HEK293T (cell line): ENCODE data around the gene BICD1.

Source experiments
- CTCF ChIA-PET: fragments of 350-600 bp; formaldehyde crosslinking; extraction: SDS; loops from one replicate; lab custom pipeline; 2021; ENCODE audit warnings: antibody characterized with exemption, inconsistent platforms; lab: Yijun Ruan, JAX
- POLR2A ChIA-PET: fragments of 350-600 bp; formaldehyde crosslinking; extraction: SDS; loops from one replicate; lab custom pipeline; 2020; ENCODE audit warnings: antibody characterized with exemption, inconsistent platforms; lab: Yijun Ruan, JAX
- DNase-seq: peaks from one replicate; pipeline ENCODE4 v3.0.0; 2012; ENCODE audit warnings: mixed read lengths; ENCODE audit errors: extremely low spot score
- ARNT ChIP-seq: fragments of 450-650 bp; IDR thresholded peaks from 2 replicates; pipeline ENCODE4 v1.6.1; 2017; ENCODE audit warnings: mild to moderate bottlenecking
- BHLHE40 ChIP-seq: fragments of 450-650 bp; IDR thresholded peaks from 2 replicates; pipeline ENCODE4 v1.6.1; 2016; ENCODE audit warnings: mild to moderate bottlenecking, moderate library complexity, borderline replicate concordance
- CTBP1 ChIP-seq: fragments of 450-650 bp; IDR thresholded peaks from 2 replicates; pipeline ENCODE4 v1.6.1; 2016; ENCODE audit warnings: borderline replicate concordance
- ELF4 ChIP-seq: fragments of 450-650 bp; IDR thresholded peaks from 2 replicates; pipeline ENCODE4 v1.6.1; 2017; ENCODE audit warnings: antibody characterized with exemption
- FOXA1 ChIP-seq: fragments of 450-650 bp; IDR thresholded peaks from 2 replicates; pipeline ENCODE4 v1.6.1; 2016; ENCODE audit warnings: mild to moderate bottlenecking
- FOXK2 ChIP-seq: fragments of 450-650 bp; IDR thresholded peaks from 2 replicates; pipeline ENCODE4 v1.6.1; 2016; ENCODE audit warnings: mild to moderate bottlenecking
- FOXM1 ChIP-seq: fragments of 450-650 bp; IDR thresholded peaks from 2 replicates; pipeline ENCODE4 v1.6.1; 2017; ENCODE audit warnings: mild to moderate bottlenecking, borderline replicate concordance
- HDGF ChIP-seq: fragments of 450-650 bp; IDR thresholded peaks from 2 replicates; pipeline ENCODE4 v1.6.1; 2017; ENCODE audit warnings: antibody characterized with exemption, borderline replicate concordance
- L3MBTL2 ChIP-seq: fragments of 450-650 bp; conservative IDR thresholded peaks from 2 replicates; pipeline ENCODE4 v1.6.1; 2016; ENCODE audit warnings: mild to moderate bottlenecking
- LEF1 ChIP-seq: fragments of 450-650 bp; IDR thresholded peaks from 2 replicates; pipeline ENCODE4 v1.6.1; 2017; ENCODE audit warnings: mild to moderate bottlenecking, borderline replicate concordance
- NFRKB ChIP-seq: fragments of 450-650 bp; IDR thresholded peaks from 2 replicates; pipeline ENCODE4 v1.6.1; 2016; ENCODE audit warnings: mild to moderate bottlenecking, moderate library complexity
- SP1 ChIP-seq: fragments of 450-650 bp; IDR thresholded peaks from 2 replicates; pipeline ENCODE4 v1.6.1; 2017
- SUZ12 ChIP-seq: fragments of 450-650 bp; IDR thresholded peaks from 2 replicates; pipeline ENCODE4 v1.6.1; 2016; ENCODE audit warnings: mild to moderate bottlenecking
- TARDBP ChIP-seq: fragments of 450-650 bp; IDR thresholded peaks from 2 replicates; pipeline ENCODE4 v1.6.1; 2016
- ZNF384 ChIP-seq: fragments of 450-650 bp; IDR thresholded peaks from 2 replicates; pipeline ENCODE4 v1.6.1; 2016
- TF ChIP-seq, protein P1 (sequence below): fragments of 450-650 bp; IDR thresholded peaks from 2 replicates; pipeline ENCODE4 v1.6.1; 2016

Gene BICD1

DNA sequence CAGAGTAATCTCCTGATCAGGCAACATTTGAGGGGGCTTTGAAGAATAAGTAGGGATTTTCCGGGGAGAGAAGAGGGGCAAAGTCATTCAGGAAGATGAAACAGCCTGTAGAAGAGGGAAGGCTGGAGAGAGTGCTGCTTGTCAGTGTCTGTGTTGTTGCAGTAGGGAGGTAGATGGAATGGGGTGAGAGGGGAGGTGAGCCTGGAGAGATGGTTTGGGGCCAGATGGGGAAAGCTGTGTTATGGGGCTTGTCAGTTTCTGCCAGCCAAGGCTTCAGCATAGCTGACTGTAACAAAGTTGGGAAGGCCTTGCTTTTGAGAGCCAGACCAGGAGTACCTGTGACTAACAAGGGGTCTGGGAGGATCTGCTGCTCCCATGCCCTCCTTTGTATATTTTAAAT, 18.0 kb downstream of the BICD1 start:
- POLR2A ChIA-PET, result no interaction called here

DNA sequence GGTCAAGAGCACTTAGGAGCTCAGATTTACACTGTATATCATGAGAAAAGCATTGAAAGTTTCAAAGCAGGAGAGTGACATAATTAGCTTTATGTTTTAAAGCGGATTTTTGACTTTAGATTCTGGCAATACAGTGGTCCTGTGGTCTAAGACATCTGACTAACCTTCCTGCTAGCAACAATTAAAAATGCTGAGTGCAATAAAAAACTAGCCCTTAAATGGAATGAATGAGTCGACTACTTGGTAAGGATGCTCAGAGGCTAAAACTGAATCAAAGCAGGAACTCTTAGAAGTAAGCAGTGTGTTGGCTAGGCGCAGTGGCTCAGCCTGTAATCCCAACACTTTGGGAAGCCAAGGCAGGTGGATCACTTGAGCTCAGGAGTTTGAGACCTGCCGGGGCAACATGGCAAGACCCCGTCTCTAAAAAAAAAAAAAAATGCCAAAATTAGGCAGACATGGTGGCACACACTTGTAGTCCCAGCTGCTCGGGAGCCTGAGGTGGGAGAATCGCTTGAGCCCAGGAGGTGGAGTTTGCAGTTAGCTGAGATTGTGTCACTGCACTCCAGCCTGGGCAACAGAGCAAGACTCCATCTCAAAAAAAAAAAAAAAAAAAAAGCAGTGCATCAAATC, 18.9 kb downstream of the BICD1 start:
- TF ChIP-seq HDGF (no peak), L3MBTL2 (no peak), ARNT (no peak), BHLHE40 (no peak), TARDBP (no peak), ELF4 (no peak), SP1 (no peak), FOXK2 (no peak), NFRKB (no peak), FOXA1 (no peak), ZNF384 (no peak)
- CTCF ChIA-PET, result no interaction called here
- DNase-seq, result no peak
- POLR2A ChIA-PET, result no interaction called here

More for the DNA sequence above, 18.0 kb downstream of the BICD1 start:
- DNase-seq, result no peak
- CTCF ChIA-PET, result interaction anchor here (0.6 kb wide), 1 partner anchor 62 kb away, joined by 3 read pairs; no protein-coding TSS in a partner anchor
- TF ChIP-seq FOXA1, result no peak
- no peak for TF ChIP-seq ELF4
- TF ChIP-seq SUZ12, result no peak

DNA sequence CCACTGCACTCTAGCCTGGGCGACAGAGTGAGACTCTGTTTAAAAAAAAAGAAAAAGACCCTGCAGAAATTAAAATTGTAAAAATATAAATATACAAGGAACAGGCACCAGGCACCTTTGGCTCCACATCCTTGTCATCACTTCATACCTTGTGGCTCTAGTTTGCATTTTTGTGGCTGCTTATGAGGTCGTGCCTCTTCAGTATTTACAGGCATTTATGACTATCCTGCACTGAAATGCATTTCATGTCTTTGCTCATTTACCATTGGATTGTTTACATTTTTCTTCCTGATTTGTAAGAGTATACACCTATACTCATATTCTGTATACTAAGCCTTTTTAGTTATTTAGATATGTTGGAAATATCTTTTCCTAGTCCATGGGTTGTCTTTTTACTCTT, 20.1 kb downstream of the BICD1 start:
- DNase-seq, result no peak
- CTCF ChIA-PET, result no interaction called here
- POLR2A ChIA-PET, result no interaction called here

DNA sequence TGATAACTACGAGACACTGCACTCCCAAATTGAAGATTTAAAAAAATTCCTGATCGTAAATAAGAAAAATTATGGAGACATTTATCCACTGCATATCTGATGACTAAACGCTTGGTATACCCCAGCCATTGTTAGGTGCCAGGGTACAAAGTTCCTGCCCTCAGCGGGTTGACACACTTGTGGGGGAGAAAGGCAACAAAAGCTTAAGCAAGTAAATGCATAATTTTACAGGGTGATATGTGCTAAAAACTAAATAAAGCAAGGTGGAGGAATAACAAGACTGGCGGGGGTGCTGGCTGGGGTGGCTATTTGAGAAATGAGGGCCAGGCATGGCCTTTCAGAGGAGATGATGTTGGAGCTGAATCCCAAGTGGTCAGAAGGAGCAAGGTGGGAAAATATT, 25.0 kb downstream of the BICD1 start:
- no peak for TF ChIP-seq HDGF
- TF ChIP-seq ELF4, result no peak
- no peak for TF ChIP-seq L3MBTL2
- no peak for TF ChIP-seq BHLHE40
- TF ChIP-seq ARNT, result no peak
- no peak for TF ChIP-seq NFRKB
- TF ChIP-seq FOXA1, result no peak
- no peak for TF ChIP-seq CTBP1
- TF ChIP-seq, protein P1, sequence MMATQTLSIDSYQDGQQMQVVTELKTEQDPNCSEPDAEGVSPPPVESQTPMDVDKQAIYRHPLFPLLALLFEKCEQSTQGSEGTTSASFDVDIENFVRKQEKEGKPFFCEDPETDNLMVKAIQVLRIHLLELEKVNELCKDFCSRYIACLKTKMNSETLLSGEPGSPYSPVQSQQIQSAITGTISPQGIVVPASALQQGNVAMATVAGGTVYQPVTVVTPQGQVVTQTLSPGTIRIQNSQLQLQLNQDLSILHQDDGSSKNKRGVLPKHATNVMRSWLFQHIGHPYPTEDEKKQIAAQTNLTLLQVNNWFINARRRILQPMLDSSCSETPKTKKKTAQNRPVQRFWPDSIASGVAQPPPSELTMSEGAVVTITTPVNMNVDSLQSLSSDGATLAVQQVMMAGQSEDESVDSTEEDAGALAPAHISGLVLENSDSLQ, result no peak
- TF ChIP-seq SP1, result no peak
- no peak for TF ChIP-seq LEF1
- TF ChIP-seq FOXK2, result no peak
- TF ChIP-seq FOXM1, result no peak
- CTCF ChIA-PET, result no interaction called here
- POLR2A ChIA-PET, result no interaction called here
- no peak for DNase-seq

More for the DNA sequence above, 20.1 kb downstream of the BICD1 start:
- TF ChIP-seq SP1 (no peak), ELF4 (no peak), LEF1 (no peak)

DNA sequence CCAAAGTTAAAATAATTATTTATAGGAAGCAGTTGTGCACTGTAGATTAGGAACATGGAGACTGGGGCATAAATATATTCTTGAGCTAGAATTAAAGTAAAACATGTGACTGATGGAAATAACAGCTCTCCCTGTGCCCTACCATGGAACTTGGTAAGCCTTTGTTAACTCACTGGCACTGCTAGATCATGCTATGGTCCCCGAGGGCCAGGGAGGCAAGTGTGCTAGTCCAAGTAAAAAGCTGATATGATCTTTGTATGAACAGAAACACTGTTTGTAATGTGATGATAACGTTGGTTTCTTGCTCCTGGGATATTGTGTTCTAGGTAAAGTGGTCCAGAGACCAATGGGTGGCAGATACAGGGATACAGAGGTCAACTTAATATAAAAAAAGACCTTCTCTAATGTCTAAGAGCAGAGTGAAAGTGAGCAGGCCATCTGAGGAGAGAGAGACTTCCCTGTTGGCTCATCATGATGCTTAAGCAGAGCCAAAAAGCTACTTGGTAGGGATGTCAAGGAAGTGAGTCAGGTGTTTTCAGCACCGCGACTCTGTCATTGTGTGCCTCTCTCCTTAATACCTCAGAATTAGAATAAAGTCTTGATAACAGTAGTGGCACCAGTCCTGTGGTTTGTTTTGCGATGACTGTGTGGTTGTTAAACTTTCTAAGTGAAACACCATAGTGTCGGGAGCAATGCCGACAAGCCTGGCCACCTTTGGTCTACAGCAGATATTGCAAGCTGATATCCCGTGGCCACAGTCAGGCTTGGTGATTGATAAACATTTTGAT, 27.6 kb downstream of the BICD1 start:
- POLR2A ChIA-PET, result no interaction called here
- DNase-seq, result no peak
- CTCF ChIA-PET, result interaction anchor here (0.6 kb wide), 1 partner anchor 41 kb away, joined by 5 read pairs; no protein-coding TSS in a partner anchor
- TF ChIP-seq BHLHE40 (no peak), FOXM1 (no peak), ZNF384 (no peak), ARNT (no peak), SP1 (no peak), CTBP1 (no peak), TARDBP (no peak), NFRKB (no peak), FOXK2 (no peak), SUZ12 (no peak), ELF4 (no peak), L3MBTL2 (no peak)

DNA sequence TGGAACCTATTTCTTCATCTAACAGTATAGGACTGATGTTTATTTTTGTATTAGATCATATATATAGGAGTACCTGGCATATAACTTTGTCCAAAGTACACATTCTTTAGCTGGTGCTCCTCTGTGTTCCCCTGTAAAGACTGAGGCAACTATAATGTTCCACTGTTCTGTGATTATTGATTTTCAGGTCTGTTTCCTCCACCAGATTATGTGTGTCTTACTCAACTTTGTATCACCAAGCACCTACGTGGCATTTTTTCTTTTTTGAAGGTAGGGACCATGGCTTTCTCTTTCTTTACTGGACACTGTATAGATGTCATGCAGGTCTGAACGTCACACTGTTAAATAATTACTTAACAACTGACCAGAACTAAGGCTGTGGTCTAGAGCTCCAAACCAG, 29.3 kb downstream of the BICD1 start:
- DNase-seq, result no peak
- ChIA-PET CTCF (no interaction called here), POLR2A (no interaction called here)
- TF ChIP-seq TARDBP (no peak), LEF1 (no peak), ELF4 (no peak), FOXA1 (no peak), HDGF (no peak), BHLHE40 (no peak), SP1 (no peak), ZNF384 (no peak), SUZ12 (no peak), FOXK2 (no peak), NFRKB (no peak), ARNT (no peak), FOXM1 (no peak), CTBP1 (no peak), L3MBTL2 (no peak)
- TF ChIP-seq, protein P1, result no peak

DNA sequence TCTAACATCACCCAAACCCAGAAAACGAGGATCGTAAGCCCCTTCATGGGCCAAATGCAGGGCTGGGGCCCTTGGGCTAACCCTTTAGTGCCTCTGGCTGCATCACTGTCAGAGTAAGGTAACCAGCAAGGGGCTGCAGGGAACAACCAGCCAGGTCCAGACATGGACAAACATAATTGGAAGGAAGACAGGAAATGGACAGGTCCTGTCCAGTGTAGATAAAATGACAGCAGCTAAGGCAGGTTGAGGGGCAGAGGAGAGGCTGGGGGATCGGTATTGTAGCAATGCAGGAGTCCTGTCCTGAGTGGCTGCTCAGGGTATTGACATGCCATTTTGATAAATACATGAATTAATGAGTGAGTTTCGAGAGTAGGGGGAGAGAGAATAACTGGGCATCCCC, 29.8 kb downstream of the BICD1 start:
- ChIA-PET CTCF (no interaction called here), POLR2A (no interaction called here)
- TF ChIP-seq, protein P1, result no peak
- no peak for DNase-seq
